Left ventricle myocardium inferior (tissue), 1 donor: ENCODE results near the gene SLC25A24. TPM values are rescaled to one million over a fixed set of nuclear protein-coding genes. Genes with fewer than 3 reads are reported as not detected.

Experiments
- DNase-seq: peaks from one replicate; pipeline ENCODE4 v3.0.0-alpha.2; 2020
- H3K27ac ChIP-seq: fragments of 200-600 bp; replicated peaks from 2 replicates; pipeline ENCODE4 v1.8.0; 2021
- H3K27me3 ChIP-seq: fragments of 200-600 bp; 2 replicates; pipeline ENCODE4 v1.8.0; 2021; ENCODE audit warnings: low read depth
- H3K36me3 ChIP-seq: fragments of 200-600 bp; 2 replicates; pipeline ENCODE4 v1.8.0; 2021
- H3K4me1 ChIP-seq: fragments of 200-600 bp; 2 replicates; pipeline ENCODE4 v1.8.0; 2021
- H3K4me3 ChIP-seq: fragments of 200-600 bp; 2 replicates; pipeline ENCODE4 v1.8.0; 2021; ENCODE audit warnings: mild to moderate bottlenecking, moderate library complexity
- H3K9me3 ChIP-seq: fragments of 200-600 bp; replicated peaks from 2 replicates; pipeline ENCODE4 v1.8.0; 2021
- CTCF ChIP-seq: fragments of 200-600 bp; IDR thresholded peaks from 2 replicates; pipeline ENCODE4 v1.8.0; 2021; ENCODE audit warnings: antibody characterized with exemption, mild to moderate bottlenecking, borderline replicate concordance
- intact Hi-C: fragments of 100-400 bp; cut with micrococcal nuclease; formaldehyde crosslinking; loops from one replicate; pipeline ENCODE4 v1.11.0; 2022
- total RNA-seq: library from RNA; stranded (reverse); fragmentation: NEBNext Ultra II Directional; extraction: Animal tissue kit (Norgen Biotek cat#: 25700); gene quantifications from one replicate; pipeline ENCODE4 v1.2.1, GENCODE V29; 2021
- donor health status: DM: no; HTN: yes; CAD: no; lungs with severe emphysema.

SLC25A24 gene
- total RNA-seq, 1 donor from 2014 or later, result 13.9 TPM

GRCh38 chr1:108114033-108114599 is 86.0 kb downstream of the SLC25A24 start:
- DNase-seq, result no peak
- Histone ChIP-seq H3K9me3 (no peaks in the 10 kb centered on the region), H3K27ac (no peak overlapping the region), H3K4me1 (peaks cover 6% of the 10 kb centered on the region), H3K4me3 (no peak overlapping the region), H3K27me3 (no peaks in the 10 kb centered on the region), H3K36me3 (no peaks in the 10 kb centered on the region)
- no peak for TF ChIP-seq CTCF
- intact Hi-C loops, result no loop called here

GRCh38 chr1:108113496-108113895 is 86.6 kb downstream of the SLC25A24 start:
- DNase-seq, result no peak
- no peak overlapping the region for H3K27ac ChIP-seq
- TF ChIP-seq CTCF, result no peak
- no peak overlapping the region for H3K4me3 ChIP-seq
- H3K27me3 ChIP-seq, result no peaks in the 10 kb centered on the region
- H3K4me1 ChIP-seq, result peaks cover 6% of the 10 kb centered on the region
- no peaks in the 10 kb centered on the region for H3K36me3 ChIP-seq
- intact Hi-C loops, result no loop called here
- H3K9me3 ChIP-seq, result no peaks in the 10 kb centered on the region

- no peak overlapping the region for H3K4me3 ChIP-seq
- no peak for TF ChIP-seq CTCF
- intact Hi-C loops, result no loop called here
Measured at GRCh38 chr1:108109295-108109973, 90.7 kb downstream of the SLC25A24 start.

GRCh38 chr1:108108119-108108518 is 92.0 kb downstream of the SLC25A24 start:
- no peak for DNase-seq

More at GRCh38 chr1:108109295-108109973, 90.7 kb downstream of the SLC25A24 start:
- Histone ChIP-seq H3K4me1 (no peaks in the 10 kb centered on the region), H3K36me3 (no peaks in the 10 kb centered on the region), H3K27me3 (no peaks in the 10 kb centered on the region), H3K9me3 (peaks cover 10% of the 10 kb centered on the region), H3K27ac (no peak overlapping the region)
- DNase-seq, result no peak

GRCh38 chr1:108107658-108108057 is 92.5 kb downstream of the SLC25A24 start:
- no peaks in the 10 kb centered on the region for H3K4me1 ChIP-seq
- H3K36me3 ChIP-seq, result no peaks in the 10 kb centered on the region
- no peak overlapping the region for H3K4me3 ChIP-seq
- no peak for DNase-seq
- intact Hi-C loops, result no loop called here
- no peaks in the 10 kb centered on the region for H3K27me3 ChIP-seq
- H3K27ac ChIP-seq, result no peak overlapping the region
- no peak for TF ChIP-seq CTCF
- peaks cover 10% of the 10 kb centered on the region for H3K9me3 ChIP-seq

More at GRCh38 chr1:108108119-108108518, 92.0 kb downstream of the SLC25A24 start:
- Histone ChIP-seq H3K36me3 (no peaks in the 10 kb centered on the region), H3K27ac (no peak overlapping the region), H3K4me3 (no peak overlapping the region), H3K27me3 (no peaks in the 10 kb centered on the region), H3K9me3 (peaks cover 10% of the 10 kb centered on the region), H3K4me1 (no peaks in the 10 kb centered on the region)
- intact Hi-C loops, result no loop called here
- TF ChIP-seq CTCF, result no peak
